ENCODE measurements around the gene IQCE.

Gene IQCE

GRCh38 chr7:2661602-2662272 is 103.0 kb downstream of the IQCE start:
- no peak overlapping the region for H3K27ac ChIP-seq
- ChIA-PET CTCF (interaction anchor here (1.0 kb wide), 1 partner anchor 10 kb away, joined by 6 read pairs; no protein-coding TSS in a partner anchor), POLR2A (ENCODE audit: low non-redundant PET) (no interaction called here)
- no peak for DNase-seq (ENCODE audit: low spot score)
- TF ChIP-seq CTCF (conservative IDR thresholded peaks at IDR 0.05; ENCODE audit: low read depth) = no peak

GRCh38 chr7:2662273-2663120 is 103.7 kb downstream of the IQCE start:
- H3K27ac ChIP-seq = peak overlapping the region; percentile 32
- CTCF ChIA-PET = interaction anchor here (0.6 to 1.0 kb wide), 4 partner anchors 9 to 430 kb away, joined by 3 to 6 read pairs (median 3); no protein-coding TSS in a partner anchor
- POLR2A ChIA-PET (ENCODE audit: low non-redundant PET) = no interaction called here
- TF ChIP-seq CTCF (conservative IDR thresholded peaks at IDR 0.05; ENCODE audit: low read depth) = no peak
- DNase-seq (ENCODE audit: low spot score) = no peak

GRCh38 chr7:2663121-2663886 is 104.5 kb downstream of the IQCE start:
- ChIA-PET CTCF (interaction anchor here (0.6 to 0.7 kb wide), 3 partner anchors 11 to 429 kb away, joined by 3 read pairs; no protein-coding TSS in a partner anchor), POLR2A (ENCODE audit: low non-redundant PET) (no interaction called here)
- DNase-seq (ENCODE audit: low spot score) = no peak
- TF ChIP-seq CTCF (conservative IDR thresholded peaks at IDR 0.05; ENCODE audit: low read depth) = no peak
- peak overlapping the region; percentile 32 for H3K27ac ChIP-seq

- TF ChIP-seq CTCF (conservative IDR thresholded peaks at IDR 0.05; ENCODE audit: low read depth) = no peak
- POLR2A ChIA-PET (ENCODE audit: low non-redundant PET) = no interaction called here
- CTCF ChIA-PET = no interaction called here
Observed at GRCh38 chr7:2663960-2664359, 105.2 kb downstream of the IQCE start.

More at GRCh38 chr7:2663960-2664359, 105.2 kb downstream of the IQCE start:
- no peak for DNase-seq (ENCODE audit: low spot score)
- H3K27ac ChIP-seq = peak overlapping the region; percentile 32
